HEK293 (cell line): ENCODE results near the gene SLAMF8.

Source experiments
- CTCF ChIA-PET: fragments of 350-600 bp; formaldehyde crosslinking; extraction: SDS; loops from one replicate; lab custom pipeline; 2021; ENCODE audit warnings: antibody characterized with exemption; lab: Yijun Ruan, JAX
- POLR2A ChIA-PET: fragments of 300-600 bp; formaldehyde crosslinking; extraction: SDS; loops from one replicate; lab custom pipeline; 2020; ENCODE audit warnings: antibody characterized with exemption, inconsistent platforms; lab: Yijun Ruan, JAX
- H3K27ac ChIP-seq: fragments of 200-500 bp; sonication (Bioruptor generic); 2 replicates; pipeline ENCODE4 v1.5.1; 2014; ENCODE audit warnings: low read depth, low read length, control low read depth, inconsistent platforms; ENCODE audit errors: extremely low read depth
- H3K36me3 ChIP-seq, 2 experiments: fragments of 200-500 bp in 1 of 2; sonication (Bioruptor generic) in 1 of 2; 1 replicate in 1 of 2; 2 replicates in 1 of 2; pipeline ENCODE4 v1.5.1; 2014 to 2017; ENCODE audit warnings: inconsistent platforms in 2 of 2, low read length in 2 of 2; ENCODE audit not compliant: control insufficient read depth in 2 of 2, insufficient read depth in 1 of 2
- H3K4me1 ChIP-seq: fragments of 200-500 bp; sonication (Bioruptor generic); 2 replicates; pipeline ENCODE4 v1.5.1; 2014; ENCODE audit warnings: mild to moderate bottlenecking, low read length, inconsistent platforms; ENCODE audit not compliant: control insufficient read depth, insufficient read depth
- H3K4me3 ChIP-seq: 2 replicates; pipeline ENCODE4 v1.5.1; 2011; ENCODE audit warnings: low read depth, mild to moderate bottlenecking, control low read depth, low read length, moderate library complexity
- H3K9me3 ChIP-seq: fragments of 200-500 bp; sonication (Bioruptor generic); 2 replicates; pipeline ENCODE4 v1.5.1; 2014; ENCODE audit warnings: low read depth, low read length, inconsistent platforms; ENCODE audit not compliant: control insufficient read depth, insufficient read depth
- MZF1 ChIP-seq: fragments of 450-650 bp; formaldehyde crosslinking; IDR thresholded peaks from 2 replicates; pipeline ENCODE4 v1.5.1; 2017; ENCODE audit warnings: missing biosample characterization, missing genetic modification characterization, borderline replicate concordance
- RBAK ChIP-seq: fragments of 450-650 bp; formaldehyde crosslinking; IDR thresholded peaks from 2 replicates; pipeline ENCODE4 v1.5.1; 2016; ENCODE audit warnings: missing biosample characterization, missing genetic modification characterization
- WT1 ChIP-seq: fragments of 450-650 bp; formaldehyde crosslinking; IDR thresholded peaks from 2 replicates; pipeline ENCODE4 v1.5.1; 2016; ENCODE audit warnings: missing biosample characterization, missing genetic modification characterization
- ZBTB6 ChIP-seq: fragments of 450-650 bp; formaldehyde crosslinking; IDR thresholded peaks from 2 replicates; pipeline ENCODE4 v1.5.1; 2017; ENCODE audit warnings: missing biosample characterization, missing genetic modification characterization
- ZFHX2 ChIP-seq: fragments of 450-650 bp; formaldehyde crosslinking; conservative IDR thresholded peaks from 2 replicates; pipeline ENCODE4 v1.5.1; 2016; ENCODE audit warnings: missing biosample characterization, missing genetic modification characterization
- ZNF157 ChIP-seq: fragments of 450-650 bp; formaldehyde crosslinking; IDR thresholded peaks from 2 replicates; pipeline ENCODE4 v1.5.1; 2016; ENCODE audit warnings: missing biosample characterization, missing genetic modification characterization
- ZNF211 ChIP-seq: fragments of 450-650 bp; formaldehyde crosslinking; IDR thresholded peaks from 2 replicates; pipeline ENCODE4 v1.5.1; 2016; ENCODE audit warnings: low read depth, missing biosample characterization, missing genetic modification characterization
- ZNF266 ChIP-seq: fragments of 450-650 bp; formaldehyde crosslinking; IDR thresholded peaks from 2 replicates; pipeline ENCODE4 v1.5.1; 2016; ENCODE audit warnings: missing biosample characterization, missing genetic modification characterization, low read depth
- ZNF274 ChIP-seq, 2 experiments: fragments of 200-500 bp in 1 of 2; fragments of 450-650 bp in 1 of 2; sonication (Bioruptor generic) in 1 of 2; formaldehyde crosslinking in 1 of 2; IDR thresholded peaks; 2 replicates each; pipeline versions ENCODE4 v1.5.1 to v1.6.1; 2014 to 2016; ENCODE audit warnings: borderline replicate concordance in 1 of 2, inconsistent platforms in 1 of 2, low read length in 1 of 2, missing biosample characterization in 1 of 2, missing genetic modification characterization in 1 of 2
- ZNF292 ChIP-seq: fragments of 450-650 bp; formaldehyde crosslinking; IDR thresholded peaks from 2 replicates; pipeline ENCODE4 v1.5.1; 2016; ENCODE audit warnings: low read depth, missing biosample characterization, missing genetic modification characterization, borderline replicate concordance
- ZNF521 ChIP-seq: fragments of 450-650 bp; formaldehyde crosslinking; IDR thresholded peaks from 2 replicates; pipeline ENCODE4 v1.5.1; 2017; ENCODE audit warnings: missing biosample characterization, mild to moderate bottlenecking, missing genetic modification characterization
- ZNF600 ChIP-seq: fragments of 450-650 bp; formaldehyde crosslinking; IDR thresholded peaks from 2 replicates; pipeline ENCODE4 v1.5.1; 2016; ENCODE audit warnings: missing biosample characterization, missing genetic modification characterization
- ZNF704 ChIP-seq: fragments of 450-650 bp; formaldehyde crosslinking; IDR thresholded peaks from 2 replicates; pipeline ENCODE4 v1.5.1; 2016; ENCODE audit warnings: missing biosample characterization, missing genetic modification characterization
- ZNF785 ChIP-seq: fragments of 450-650 bp; formaldehyde crosslinking; IDR thresholded peaks from 2 replicates; pipeline ENCODE4 v1.5.1; 2016; ENCODE audit warnings: missing biosample characterization, missing genetic modification characterization
- ZNF830 ChIP-seq: fragments of 450-650 bp; IDR thresholded peaks from 2 replicates; pipeline ENCODE4 v1.5.0; 2018; ENCODE audit warnings: missing biosample characterization, missing genetic modification characterization, low read depth, mild to moderate bottlenecking, moderate library complexity
- TF ChIP-seq, protein P1 (sequence below): fragments of 450-650 bp; formaldehyde crosslinking; IDR thresholded peaks from 2 replicates; pipeline ENCODE4 v1.5.1; 2016; ENCODE audit warnings: missing biosample characterization, missing genetic modification characterization
- TF ChIP-seq, protein P2 (sequence below): fragments of 450-650 bp; IDR thresholded peaks from 2 replicates; pipeline ENCODE4 v1.5.1; 2018; ENCODE audit warnings: missing biosample characterization, missing genetic modification characterization

The SLAMF8 gene

GRCh38 chr1:159829273-159829634 lies 2.6 kb downstream of the SLAMF8 start:
- H3K36me3 ChIP-seq, result no peaks in the 10 kb centered on the region
- no peak overlapping the region for H3K4me3 ChIP-seq
- H3K4me1 ChIP-seq, result no peaks in the 10 kb centered on the region
- CTCF ChIA-PET, result interaction anchor here (0.6 to 4.1 kb wide), 8 partner anchors 9 to 791 kb away, joined by 3 to 24 read pairs (median 3); no protein-coding TSS in a partner anchor
- H3K27ac ChIP-seq, result no peak overlapping the region
- POLR2A ChIA-PET, result no interaction called here
- no peaks in the 10 kb centered on the region for H3K9me3 ChIP-seq
- TF ChIP-seq MZF1 (tag by site-specific recombination) (no peak), ZNF600 (tag by site-specific recombination) (no peak), ZBTB6 (tag by site-specific recombination) (no peak), ZNF704 (tag by site-specific recombination) (no peak), ZNF521 (tag by site-specific recombination) (no peak), ZNF274 (IDR thresholded peaks at IDR 0.05; ENCODE audit: low read length) (no peak), ZNF274 (tag by site-specific recombination; IDR thresholded peaks at IDR 0.05; ENCODE audit: borderline replicate concordance) (no peak)
- TF ChIP-seq, protein P1, sequence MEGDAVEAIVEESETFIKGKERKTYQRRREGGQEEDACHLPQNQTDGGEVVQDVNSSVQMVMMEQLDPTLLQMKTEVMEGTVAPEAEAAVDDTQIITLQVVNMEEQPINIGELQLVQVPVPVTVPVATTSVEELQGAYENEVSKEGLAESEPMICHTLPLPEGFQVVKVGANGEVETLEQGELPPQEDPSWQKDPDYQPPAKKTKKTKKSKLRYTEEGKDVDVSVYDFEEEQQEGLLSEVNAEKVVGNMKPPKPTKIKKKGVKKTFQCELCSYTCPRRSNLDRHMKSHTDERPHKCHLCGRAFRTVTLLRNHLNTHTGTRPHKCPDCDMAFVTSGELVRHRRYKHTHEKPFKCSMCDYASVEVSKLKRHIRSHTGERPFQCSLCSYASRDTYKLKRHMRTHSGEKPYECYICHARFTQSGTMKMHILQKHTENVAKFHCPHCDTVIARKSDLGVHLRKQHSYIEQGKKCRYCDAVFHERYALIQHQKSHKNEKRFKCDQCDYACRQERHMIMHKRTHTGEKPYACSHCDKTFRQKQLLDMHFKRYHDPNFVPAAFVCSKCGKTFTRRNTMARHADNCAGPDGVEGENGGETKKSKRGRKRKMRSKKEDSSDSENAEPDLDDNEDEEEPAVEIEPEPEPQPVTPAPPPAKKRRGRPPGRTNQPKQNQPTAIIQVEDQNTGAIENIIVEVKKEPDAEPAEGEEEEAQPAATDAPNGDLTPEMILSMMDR (tag by site-specific recombination), result peak; percentile 68

GRCh38 chr1:159829822-159830465 lies 3.3 kb downstream of the SLAMF8 start:
- no peak overlapping the region for H3K27ac ChIP-seq
- TF ChIP-seq ZNF266 (tag by site-specific recombination) (no peak), ZNF211 (tag by site-specific recombination) (no peak), RBAK (no peak), ZNF157 (tag by site-specific recombination) (no peak), ZNF830 (no peak), WT1 (no peak)
- TF ChIP-seq, all 188 proteins: peak for 0
- H3K4me1 ChIP-seq, result no peaks in the 10 kb centered on the region
- H3K9me3 ChIP-seq, result no peaks in the 10 kb centered on the region
- ChIA-PET POLR2A (no interaction called here), CTCF (interaction anchor here (0.5 to 4.1 kb wide), 13 partner anchors 8 to 1862 kb away, joined by 3 to 24 read pairs (median 3); no protein-coding TSS in a partner anchor)
- no peak overlapping the region for H3K4me3 ChIP-seq
- H3K36me3 ChIP-seq, result no peaks in the 10 kb centered on the region

DNA sequence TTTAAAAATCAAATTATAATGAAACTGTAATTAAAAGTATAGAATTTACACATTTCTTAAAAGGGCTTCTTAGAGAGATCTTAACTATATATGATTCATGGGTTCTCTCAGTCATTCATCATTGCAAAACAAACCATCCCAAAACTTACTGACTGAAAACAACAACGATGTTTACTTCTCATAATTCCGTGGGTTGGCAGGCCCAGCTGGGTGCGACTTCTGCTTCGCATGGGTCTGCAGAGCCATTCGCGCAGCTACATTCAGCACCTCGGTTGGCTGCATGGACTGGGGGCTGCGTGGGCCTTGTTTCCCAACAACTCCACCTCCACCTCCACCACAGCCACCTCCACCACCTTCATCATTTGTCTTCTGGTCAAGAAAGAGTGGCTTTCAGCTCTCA lies 4.0 kb downstream of the SLAMF8 start:
- POLR2A ChIA-PET, result no interaction called here
- TF ChIP-seq ZNF292 (tag by site-specific recombination) (no peak), ZNF785 (no peak), ZNF211 (tag by site-specific recombination) (no peak), ZFHX2 (no peak), ZNF274 (IDR thresholded peaks at IDR 0.05; ENCODE audit: low read length) (no peak), ZNF274 (tag by site-specific recombination; IDR thresholded peaks at IDR 0.05; ENCODE audit: borderline replicate concordance) (no peak)
- TF ChIP-seq, protein P2, sequence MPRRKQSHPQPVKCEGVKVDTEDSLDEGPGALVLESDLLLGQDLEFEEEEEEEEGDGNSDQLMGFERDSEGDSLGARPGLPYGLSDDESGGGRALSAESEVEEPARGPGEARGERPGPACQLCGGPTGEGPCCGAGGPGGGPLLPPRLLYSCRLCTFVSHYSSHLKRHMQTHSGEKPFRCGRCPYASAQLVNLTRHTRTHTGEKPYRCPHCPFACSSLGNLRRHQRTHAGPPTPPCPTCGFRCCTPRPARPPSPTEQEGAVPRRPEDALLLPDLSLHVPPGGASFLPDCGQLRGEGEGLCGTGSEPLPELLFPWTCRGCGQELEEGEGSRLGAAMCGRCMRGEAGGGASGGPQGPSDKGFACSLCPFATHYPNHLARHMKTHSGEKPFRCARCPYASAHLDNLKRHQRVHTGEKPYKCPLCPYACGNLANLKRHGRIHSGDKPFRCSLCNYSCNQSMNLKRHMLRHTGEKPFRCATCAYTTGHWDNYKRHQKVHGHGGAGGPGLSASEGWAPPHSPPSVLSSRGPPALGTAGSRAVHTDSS (tag by site-specific recombination), result no peak
- Histone ChIP-seq H3K4me3 (no peak overlapping the region), H3K36me3 (no peaks in the 10 kb centered on the region), H3K9me3 (no peaks in the 10 kb centered on the region), H3K4me1 (no peaks in the 10 kb centered on the region), H3K27ac (no peak overlapping the region)
- CTCF ChIA-PET, result interaction anchor here (0.7 to 4.1 kb wide), 5 partner anchors 9 to 176 kb away, joined by 3 to 24 read pairs (median 4); no protein-coding TSS in a partner anchor
